Stimulated activated CD8-positive, alpha-beta memory T cell treated with anti-CD3 and anti-CD28 coated beads, Interleukin-2, amount 100 ng/mL, for 1 hour (primary cell): Measurements from ENCODE around the gene TNP2.

Source experiments
- DNase-seq, 2 donors: peaks; one replicate each; pipeline ENCODE4 v3.0.0-alpha.2; 2020; ENCODE audit warnings: low read depth in 2 of 2

Gene TNP2

DNA sequence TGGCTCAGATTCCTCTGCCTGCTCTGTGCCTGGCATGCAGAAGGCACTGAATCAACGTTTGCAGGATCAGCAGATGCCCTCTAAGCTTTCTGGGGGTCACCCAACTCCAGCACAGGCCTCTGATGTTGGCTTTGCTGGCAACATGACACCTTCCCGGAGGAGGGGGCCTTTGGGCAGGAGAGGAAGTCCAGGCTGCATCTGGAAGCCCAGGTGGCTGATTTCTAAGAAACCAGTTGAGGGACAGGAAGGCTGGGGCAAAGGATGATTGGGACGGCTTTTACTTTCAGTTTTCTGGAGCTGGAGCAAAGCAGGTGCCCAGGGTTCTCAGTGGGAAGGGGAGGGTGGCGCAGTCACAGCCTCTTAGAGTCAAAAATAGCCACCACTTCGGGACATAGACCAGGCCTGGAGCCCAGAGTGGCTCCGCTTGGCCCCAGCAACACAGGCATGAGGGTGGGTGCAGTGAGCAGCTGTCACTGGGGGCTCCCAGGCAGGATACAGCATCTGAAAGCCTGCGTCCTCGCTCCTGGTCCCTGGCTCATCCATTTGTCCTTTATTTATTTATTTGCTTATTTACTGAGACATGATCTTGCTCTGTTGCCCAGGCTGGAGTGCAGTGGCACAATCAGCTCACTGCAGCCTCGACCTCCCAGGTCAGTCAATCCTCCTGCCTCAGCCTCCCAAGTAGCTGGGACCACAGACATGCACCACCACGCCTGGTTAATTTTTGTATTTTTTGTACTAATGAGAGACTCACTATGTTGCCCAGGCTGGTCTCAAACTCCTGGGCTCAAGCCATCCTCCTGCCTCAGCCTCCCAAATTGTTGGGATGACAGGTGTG is 28.3 kb downstream of the TNP2 start:
- no peak for DNase-seq

DNA sequence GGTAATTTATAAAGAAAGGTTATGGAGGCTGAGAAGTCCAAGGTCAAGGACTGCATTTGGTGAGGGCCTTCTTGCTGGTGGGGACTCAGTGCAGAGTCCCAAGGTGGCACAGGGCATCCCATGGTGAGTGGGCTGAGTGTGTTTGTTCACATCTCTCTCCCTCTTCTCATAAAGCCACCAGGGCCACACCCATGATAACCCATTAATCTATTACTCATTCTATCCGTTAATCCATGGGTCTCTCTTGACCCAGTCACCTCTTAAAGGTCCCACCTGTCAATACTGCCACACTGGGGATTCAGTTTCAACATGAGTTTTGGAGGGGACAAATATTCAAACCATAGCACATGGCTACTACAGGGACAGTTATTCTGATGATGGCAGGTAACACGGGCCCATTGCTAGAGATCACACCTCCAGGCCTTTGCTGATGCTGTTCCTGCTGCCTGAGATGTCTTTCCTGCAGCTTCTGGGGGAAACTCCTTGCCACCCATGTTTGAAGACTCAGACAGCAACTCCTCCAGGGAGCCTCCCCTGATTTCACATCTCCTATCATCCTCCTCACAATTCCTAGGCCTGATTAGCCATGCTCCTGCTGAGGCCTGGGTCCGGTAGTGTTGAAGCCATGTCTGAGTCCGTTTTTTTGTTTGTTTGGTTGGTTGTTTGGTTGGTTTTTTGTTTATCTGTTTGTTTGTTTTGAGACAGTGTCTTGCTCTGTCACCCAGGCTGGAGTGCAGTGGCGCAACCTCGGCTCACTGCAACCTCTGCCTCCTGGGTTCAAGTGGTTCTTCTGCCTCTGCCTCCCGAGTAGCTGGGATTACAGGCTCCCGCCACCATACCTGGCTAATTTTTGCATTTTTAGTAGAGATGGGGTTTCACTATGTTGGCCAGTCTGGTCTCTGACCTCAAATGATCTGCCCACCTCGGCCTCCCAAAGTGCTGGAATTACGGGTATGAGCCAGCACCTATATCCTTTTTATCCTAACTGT is 29.2 kb downstream of the TNP2 start:
- no peak for DNase-seq

DNA sequence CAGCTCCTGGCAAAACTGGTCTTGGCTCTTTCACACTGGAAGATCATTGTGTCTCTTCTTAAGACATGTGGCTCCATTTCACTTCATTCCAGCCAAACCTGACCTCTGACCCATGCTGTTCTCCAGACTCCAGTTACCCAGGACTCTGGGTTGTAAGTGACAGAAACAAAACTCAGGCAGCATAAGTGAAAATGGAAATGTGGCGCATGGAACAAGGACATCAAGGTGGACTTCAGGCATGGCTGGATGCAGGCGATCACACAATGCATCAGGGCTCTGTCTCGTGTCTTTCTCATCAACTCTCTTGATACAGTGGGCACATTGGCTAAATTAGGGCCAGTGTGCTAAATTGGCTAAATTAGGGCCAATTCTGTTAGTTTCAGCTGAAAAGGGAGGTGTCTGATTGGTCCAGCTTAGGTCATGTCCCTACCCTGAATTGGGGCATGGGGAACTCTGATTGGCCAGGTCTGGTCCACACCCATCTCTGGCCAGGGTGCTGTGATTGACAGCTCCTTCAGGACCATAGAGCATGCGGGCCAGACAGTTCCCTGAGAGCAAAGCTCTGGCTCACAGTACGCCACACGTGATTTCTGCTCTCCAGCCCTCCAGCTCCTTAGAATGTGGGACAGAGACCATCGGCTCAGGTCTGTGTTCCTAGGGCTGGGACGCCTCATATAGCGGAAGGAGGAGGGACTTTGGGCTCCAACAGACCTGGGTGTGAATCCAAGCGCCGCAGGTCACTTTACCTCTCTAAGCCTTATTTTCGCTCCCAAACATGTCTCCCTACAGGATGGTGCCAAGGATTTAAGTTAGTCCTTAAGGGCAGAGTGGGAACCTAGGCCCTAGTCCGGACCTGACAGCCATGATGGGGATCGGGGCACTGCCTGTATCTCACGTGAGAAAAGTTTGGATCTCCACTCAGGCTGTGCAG is 30.6 kb downstream of the TNP2 start:
- no peak for DNase-seq

- DNase-seq: no peak
Measured at GRCh38 chr16:11236461-11237254, 32.5 kb downstream of the TNP2 start.

GRCh38 chr16:11235703-11235991 is 33.5 kb downstream of the TNP2 start:
- DNase-seq: no peak

- DNase-seq: no peak
Measured at GRCh38 chr16:11234884-11235702, 34.0 kb downstream of the TNP2 start.

GRCh38 chr16:11233727-11234376 is 35.3 kb downstream of the TNP2 start:
- DNase-seq: peak in 1 of 2 donors; percentile 35

DNA sequence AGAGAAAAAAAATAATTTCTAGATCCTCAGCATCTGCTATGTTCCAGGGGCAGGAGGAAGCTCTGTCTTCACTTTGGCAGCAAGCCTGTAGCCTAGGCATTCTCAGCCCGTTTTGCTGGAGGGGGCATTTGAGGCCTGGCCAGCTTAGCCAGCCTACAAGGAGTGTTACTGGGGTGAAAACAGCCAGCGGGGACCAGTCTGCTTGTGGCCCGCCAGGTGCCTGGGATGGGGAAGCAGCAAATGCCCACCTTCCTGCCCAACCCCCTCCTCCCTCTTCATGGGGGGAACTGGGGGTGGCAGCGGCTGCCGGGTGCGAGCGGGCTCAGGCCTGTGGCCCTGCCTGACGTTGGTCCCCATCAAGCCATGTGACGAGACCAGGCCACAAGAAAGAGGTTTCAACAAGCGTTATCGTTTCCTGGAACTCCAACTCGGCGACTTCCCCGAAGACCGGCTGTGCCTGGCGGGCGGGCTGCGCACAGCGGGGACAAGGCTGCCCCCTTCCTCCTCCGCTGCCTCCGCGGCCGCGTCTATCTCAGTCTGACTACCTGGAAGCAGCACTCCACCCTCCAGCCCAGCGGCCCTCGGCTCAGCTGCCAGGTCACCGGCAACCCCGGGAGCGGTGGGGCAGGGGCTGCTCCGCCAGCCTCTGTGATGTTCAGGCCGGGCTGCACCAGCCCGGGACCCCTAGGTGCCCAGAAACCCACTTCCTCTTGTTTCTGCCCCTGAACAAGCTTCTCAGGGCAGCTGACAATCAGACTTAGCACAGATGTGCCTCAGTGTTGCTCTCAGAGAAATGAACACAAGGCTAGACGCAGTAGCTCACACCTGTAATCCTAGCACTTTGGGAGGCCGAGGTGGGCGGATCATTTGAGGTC is 36.0 kb downstream of the TNP2 start:
- peak; percentile 79 to 84 for DNase-seq

GRCh38 chr16:11232302-11232851 is 36.7 kb downstream of the TNP2 start:
- DNase-seq: no peak

- no peak for DNase-seq
Measured at GRCh38 chr16:11231367-11231970, 37.7 kb downstream of the TNP2 start.

DNA sequence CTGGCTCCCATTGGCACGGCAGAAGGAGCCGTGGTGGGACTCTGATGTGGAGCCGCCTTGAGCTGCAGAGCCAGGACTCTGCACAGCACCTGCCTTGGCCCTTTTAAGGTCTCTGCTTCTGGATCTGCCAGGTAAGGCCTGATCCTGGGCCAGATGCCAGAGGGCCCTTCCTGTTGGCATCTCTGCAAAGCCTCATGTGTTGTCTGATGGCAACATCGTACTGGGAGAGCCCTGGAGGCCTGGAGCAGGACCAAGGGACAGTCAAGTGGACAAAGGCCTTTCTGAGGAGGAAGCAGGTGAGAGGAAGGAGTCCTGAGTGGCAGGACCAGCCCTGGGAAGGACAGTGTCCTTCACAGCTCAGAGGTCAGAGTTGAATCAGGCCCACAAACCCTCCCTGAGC is 39.2 kb downstream of the TNP2 start:
- no peak for DNase-seq

GRCh38 chr16:11229432-11229831 is 39.7 kb downstream of the TNP2 start:
- no peak for DNase-seq

- no peak for DNase-seq
Measured at GRCh38 chr16:11225677-11226549, 43.2 kb downstream of the TNP2 start.

DNA sequence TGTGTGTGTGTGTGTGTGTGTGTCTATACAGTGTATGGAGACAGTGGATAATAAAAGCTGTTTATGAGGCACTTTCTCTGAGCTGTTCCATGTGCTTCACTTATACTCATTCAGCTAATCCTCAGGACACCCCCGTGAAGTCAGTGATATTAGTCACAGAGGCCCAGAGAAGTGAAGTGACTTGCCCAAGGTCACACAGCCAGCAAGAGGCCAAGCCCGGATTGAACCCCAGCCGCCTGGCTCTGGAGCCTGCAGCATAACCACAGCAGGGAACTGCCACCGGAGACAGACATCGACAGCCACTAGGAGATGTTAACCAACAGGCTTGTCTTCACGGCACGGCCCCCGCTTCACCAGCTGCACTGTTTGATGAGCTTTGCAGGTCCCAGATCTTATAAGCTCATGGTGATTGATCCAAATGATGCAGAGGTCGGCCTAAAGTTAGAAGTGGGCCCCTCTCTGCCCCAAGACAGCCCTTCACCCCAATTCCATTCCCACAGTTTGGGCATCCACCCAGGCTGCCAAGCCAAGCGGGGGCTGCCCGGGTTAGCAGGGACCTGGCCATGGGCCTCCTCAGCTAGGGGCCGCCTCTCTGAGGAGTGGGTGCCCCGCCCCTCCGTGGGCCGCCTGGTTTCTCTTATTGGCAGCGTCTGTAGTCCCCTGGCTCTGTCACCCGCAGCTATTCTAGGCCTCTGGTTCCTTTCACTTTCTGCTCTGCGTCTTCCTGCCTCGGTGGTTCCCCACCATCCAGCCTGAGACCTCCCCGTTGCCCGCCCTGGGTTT is 44.0 kb downstream of the TNP2 start:
- DNase-seq: peak; percentile 49 to 52

DNA sequence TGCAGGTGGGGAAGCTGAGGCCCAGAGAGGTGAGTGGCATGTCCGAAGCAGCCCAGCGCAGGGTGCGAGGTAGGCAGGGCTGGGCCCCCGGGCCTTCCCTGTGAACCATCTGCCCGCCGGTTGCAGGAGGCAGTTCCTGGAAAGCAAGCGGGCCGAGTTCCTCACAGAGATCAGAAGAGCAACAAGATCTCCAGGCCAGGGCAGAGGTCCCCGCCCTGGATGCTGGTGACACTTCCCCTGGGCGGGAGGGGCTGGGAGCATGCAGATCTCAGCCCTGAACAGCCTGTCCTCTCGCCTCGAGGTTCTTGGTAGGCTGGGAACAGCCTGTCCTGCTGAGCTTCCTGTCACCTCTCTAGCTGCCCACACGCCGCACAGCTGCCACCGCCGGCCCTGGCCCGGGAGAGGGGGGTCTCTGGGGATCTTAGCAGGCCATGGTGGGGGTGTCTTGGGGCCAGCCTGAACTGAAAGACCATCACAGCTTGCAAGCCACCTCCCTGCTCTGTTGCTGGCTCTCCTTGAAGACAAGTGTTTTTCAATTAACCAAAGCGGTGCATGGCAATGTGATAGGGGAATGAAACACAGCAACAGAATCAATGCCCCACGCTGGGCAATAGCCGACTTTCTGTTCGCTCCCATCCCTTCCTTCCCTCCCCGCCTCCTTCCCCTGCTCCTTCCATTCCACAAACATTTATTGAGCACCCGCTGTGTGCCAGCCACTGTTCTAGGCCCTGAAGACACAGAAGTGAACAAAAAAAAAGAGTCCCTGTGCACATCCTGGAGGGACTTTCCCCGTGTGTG is 44.8 kb downstream of the TNP2 start:
- DNase-seq: peak; percentile 11 to 26
